GM19238 (cell line): ENCODE measurements around the gene ZNF654.
"Not testable (repeated sequence)": the region's sequence is repeated elsewhere in the genome, so short reads cannot be mapped to it uniquely, and the experiment has no call there.

Experiments used
- DNase-seq: peaks from one replicate; pipeline ENCODE4 v3.0.0; 2011; ENCODE audit warnings: low spot score; ENCODE audit not compliant: insufficient read length

The ZNF654 gene

GRCh38 chr3:88137836-88138235 lies 78.8 kb downstream of the ZNF654 start:
- no peak for DNase-seq

GRCh38 chr3:88141458-88142083 lies 82.5 kb downstream of the ZNF654 start:
- no peak for DNase-seq

- no peak for DNase-seq
Measured at GRCh38 chr3:88142094-88142624, 83.1 kb downstream of the ZNF654 start.

- DNase-seq, result no peak
Measured at GRCh38 chr3:88147261-88147660, 88.2 kb downstream of the ZNF654 start.

- DNase-seq, result no peak
Measured at GRCh38 chr3:88148651-88149050, 89.6 kb downstream of the ZNF654 start.

GRCh38 chr3:88149101-88149508 lies 90.0 kb downstream of the ZNF654 start:
- no peak for DNase-seq

- peak; percentile 57 for DNase-seq
Measured at GRCh38 chr3:88149509-88150362, 90.7 kb downstream of the ZNF654 start, which contains the start of gene C3orf38. TSS of gene C3orf38 (plus strand) at chr3:88149959. CDS start at chr3:88150053, 94 bp downstream.

- DNase-seq, result peak; percentile 7
Measured at GRCh38 chr3:88150371-88150770, 91.3 kb downstream of the ZNF654 start.

GRCh38 chr3:88150806-88151205 lies 91.8 kb downstream of the ZNF654 start:
- no peak for DNase-seq

- no peak for DNase-seq
Measured at GRCh38 chr3:88151358-88151757, 92.3 kb downstream of the ZNF654 start.

GRCh38 chr3:88152841-88153240 lies 93.8 kb downstream of the ZNF654 start:
- no peak for DNase-seq

- DNase-seq, result no peak
Measured at GRCh38 chr3:88166419-88166971, 107.4 kb downstream of the ZNF654 start.

GRCh38 chr3:88167173-88167572 lies 108.1 kb downstream of the ZNF654 start:
- DNase-seq, result no peak

GRCh38 chr3:88167704-88168103 lies 108.6 kb downstream of the ZNF654 start:
- DNase-seq, result no peak

- no peak for DNase-seq
Measured at GRCh38 chr3:88168171-88168570, 109.1 kb downstream of the ZNF654 start.

GRCh38 chr3:88180398-88180999 lies 121.4 kb downstream of the ZNF654 start:
- DNase-seq, result peak; percentile 9

GRCh38 chr3:88182165-88182918 lies 123.3 kb downstream of the ZNF654 start:
- DNase-seq, result not testable (repeated sequence)

GRCh38 chr3:88188436-88188835 lies 129.4 kb downstream of the ZNF654 start:
- no peak for DNase-seq

- peak; percentile 1 for DNase-seq
Measured at GRCh38 chr3:88189361-88189810, 130.3 kb downstream of the ZNF654 start.

GRCh38 chr3:88191872-88192409 lies 132.9 kb downstream of the ZNF654 start:
- no peak for DNase-seq

- no peak for DNase-seq
Measured at GRCh38 chr3:88192631-88193030, 133.6 kb downstream of the ZNF654 start.
